ENCODE results near the gene GPC5. TPM values are rescaled to one million over a fixed set of nuclear protein-coding genes. Genes with fewer than 3 reads are reported as not detected.

GPC5 gene
- total and polyA plus RNA-seq, 2 donors (not counting 3 experiments of a cell fraction or from before 2014, with no cell fraction given): 0.59 to 0.97 TPM

DNA sequence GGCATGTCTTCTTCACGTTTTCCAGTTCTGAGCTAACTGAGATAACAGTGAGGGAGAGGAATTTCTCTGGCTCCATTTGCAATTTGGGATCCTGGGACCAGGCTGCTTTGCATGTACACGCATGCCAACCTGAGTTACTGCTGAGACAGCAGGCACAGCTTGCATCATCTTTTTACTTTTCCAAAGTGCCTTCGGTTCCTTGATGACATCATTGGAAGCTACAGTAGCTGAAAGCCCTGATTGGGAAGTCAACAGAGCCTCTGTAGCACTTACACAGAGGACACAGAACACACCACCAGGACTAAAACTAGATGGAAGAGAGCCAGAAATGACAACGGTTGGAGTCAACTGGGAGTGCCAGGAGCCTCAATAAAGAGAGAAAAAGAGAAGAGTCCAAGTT is 1429.1 kb downstream of the GPC5 start:
- BruUV-seq (replicated peaks): no TSS peak
- dilution Hi-C loops (cut with MboI; ENCODE audit: extremely low pct_ligation_motif_present, low sequenced_read_pairs): no loop called here

More for the DNA sequence above, 1429.1 kb downstream of the GPC5 start:
- Histone ChIP-seq H3K36me3 (ENCODE audit: control insufficient read depth in 2 of 2, extremely low read depth in 1 of 2, insufficient read depth in 2 of 2, low read length in 2 of 2) (no peaks in the 10 kb centered on the region), H3K79me2 (ENCODE audit: control insufficient read depth, insufficient read depth, low read length) (no peaks in the 10 kb centered on the region), H3K27me3 (ENCODE audit: control insufficient read depth in 2 of 2, insufficient read depth in 2 of 2, low read length in 2 of 2) (no peaks in the 10 kb centered on the region), H3K4me1 (ENCODE audit: control insufficient read depth, extremely low read depth, insufficient read depth, low read length) (no peaks in the 10 kb centered on the region), H3K27ac (ENCODE audit: insufficient read depth, low read depth, low read length) (no peak overlapping the region), H3K4me2 (ENCODE audit: insufficient read depth, low read length) (no peak overlapping the region), H4K20me1 (replicated peaks; ENCODE audit: control insufficient read depth, extremely low read depth, insufficient read depth, low read length) (no peaks in the 10 kb centered on the region), H3K9me1 (replicated peaks; ENCODE audit: control insufficient read depth, extremely low read depth, insufficient read depth, low read length) (no peaks in the 10 kb centered on the region), H3K9me3 (replicated peaks; ENCODE audit: control insufficient read depth, insufficient read depth, low read length) (peaks cover 5% of the 10 kb centered on the region), H3K4me3 (replicated peaks in 1 of 3; ENCODE audit: insufficient read depth in 1 of 3, low read depth in 1 of 3, low read length in 3 of 3) (no peak overlapping the region), H3K9ac (replicated peaks; ENCODE audit: extremely low read depth, insufficient read depth, low read length) (no peak overlapping the region), H2AFZ (ENCODE audit: low read depth, low read length) (no peak overlapping the region)
- ChIA-PET CTCF (no interaction called here), POLR2A (no interaction called here)
- intact Hi-C loops (cut with micrococcal nuclease): no loop called here
- FAIRE-seq: no peak
- no peak for DNase-seq (ENCODE audit: low read depth, low spot score)
- TF ChIP-seq GATA2 (IDR thresholded peaks at IDR 0.05; ENCODE audit: insufficient read depth, insufficient read length, low read depth, low read length) (no peak), POLR2A (IDR thresholded peaks at IDR 0.05; ENCODE audit: low read depth, low read length) (no peak), FOS (IDR thresholded peaks at IDR 0.05; ENCODE audit: borderline replicate concordance, insufficient read depth, low read length) (no peak), MYC (IDR thresholded peaks at IDR 0.05; ENCODE audit: low read depth, low read length) (no peak), POLR2AphosphoS5 (IDR thresholded peaks at IDR 0.05; ENCODE audit: insufficient read depth, low read depth, low read length) (no peak), EZH2 (IDR thresholded peaks at IDR 0.05; ENCODE audit: borderline replicate concordance, low read depth, low read length, severe bottlenecking) (no peak), JUN (IDR thresholded peaks at IDR 0.05; ENCODE audit: borderline replicate concordance, insufficient read depth, insufficient read length, low read depth) (no peak)
- TF ChIP-seq, protein P1, sequence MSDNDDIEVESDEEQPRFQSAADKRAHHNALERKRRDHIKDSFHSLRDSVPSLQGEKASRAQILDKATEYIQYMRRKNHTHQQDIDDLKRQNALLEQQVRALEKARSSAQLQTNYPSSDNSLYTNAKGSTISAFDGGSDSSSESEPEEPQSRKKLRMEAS (IDR thresholded peaks at IDR 0.05; ENCODE audit: insufficient read depth, insufficient read length): no peak
- TF ChIP-seq, protein P2, sequence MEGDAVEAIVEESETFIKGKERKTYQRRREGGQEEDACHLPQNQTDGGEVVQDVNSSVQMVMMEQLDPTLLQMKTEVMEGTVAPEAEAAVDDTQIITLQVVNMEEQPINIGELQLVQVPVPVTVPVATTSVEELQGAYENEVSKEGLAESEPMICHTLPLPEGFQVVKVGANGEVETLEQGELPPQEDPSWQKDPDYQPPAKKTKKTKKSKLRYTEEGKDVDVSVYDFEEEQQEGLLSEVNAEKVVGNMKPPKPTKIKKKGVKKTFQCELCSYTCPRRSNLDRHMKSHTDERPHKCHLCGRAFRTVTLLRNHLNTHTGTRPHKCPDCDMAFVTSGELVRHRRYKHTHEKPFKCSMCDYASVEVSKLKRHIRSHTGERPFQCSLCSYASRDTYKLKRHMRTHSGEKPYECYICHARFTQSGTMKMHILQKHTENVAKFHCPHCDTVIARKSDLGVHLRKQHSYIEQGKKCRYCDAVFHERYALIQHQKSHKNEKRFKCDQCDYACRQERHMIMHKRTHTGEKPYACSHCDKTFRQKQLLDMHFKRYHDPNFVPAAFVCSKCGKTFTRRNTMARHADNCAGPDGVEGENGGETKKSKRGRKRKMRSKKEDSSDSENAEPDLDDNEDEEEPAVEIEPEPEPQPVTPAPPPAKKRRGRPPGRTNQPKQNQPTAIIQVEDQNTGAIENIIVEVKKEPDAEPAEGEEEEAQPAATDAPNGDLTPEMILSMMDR (IDR thresholded peaks at IDR 0.05; ENCODE audit: extremely low read depth in 1 of 2, insufficient read depth in 1 of 2, low read depth in 1 of 2, low read length in 2 of 2): no peak

Data from endothelial cell of umbilical vein (primary cell).